Measurements from ENCODE around the gene SDHAF3. TPM values are rescaled to one million over a fixed set of nuclear protein-coding genes. Genes with fewer than 3 reads are reported as not detected.

Gene SDHAF3
- total RNA-seq, 3 donors from 2014 or later: 11.7 to 23.2 (median 17.1) TPM

DNA sequence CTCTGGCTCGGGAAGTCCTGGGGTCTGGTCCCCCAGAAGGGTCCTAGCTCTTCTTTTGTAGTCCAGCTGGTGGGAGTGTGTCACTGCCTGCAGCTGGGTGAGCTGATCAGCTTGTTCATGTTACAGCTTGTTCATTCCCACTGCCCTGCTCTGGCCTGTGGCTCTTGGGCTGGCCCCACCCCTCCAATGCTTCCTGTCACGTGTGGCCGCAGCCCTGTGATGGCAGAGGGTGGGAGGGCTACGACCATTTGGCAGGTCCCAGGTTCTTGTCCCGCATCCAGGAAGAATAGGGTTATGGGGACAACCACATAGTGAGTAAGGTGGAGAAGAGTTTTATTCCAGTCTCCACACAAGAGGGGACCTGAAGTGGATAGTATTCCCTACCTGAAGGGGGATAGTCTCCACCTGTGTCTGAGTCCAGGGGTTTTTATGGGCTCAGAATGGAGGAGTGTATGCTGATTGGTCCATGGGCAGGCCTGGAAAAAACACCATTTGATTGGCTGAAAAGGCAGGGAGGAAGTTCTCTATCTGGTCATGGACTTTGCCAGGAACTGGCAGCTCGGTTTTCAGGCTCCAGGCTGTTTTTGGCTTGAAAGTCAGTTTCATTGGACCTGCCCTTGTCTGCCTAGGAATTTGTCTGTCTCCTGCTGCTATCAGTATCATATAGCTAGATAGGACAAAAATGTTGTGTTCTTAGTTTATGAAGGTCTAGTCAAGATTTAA is 13.1 kb downstream of the SDHAF3 start:
- Histone ChIP-seq H3K36me3 (ENCODE audit: low read depth) (no peaks in the 10 kb centered on the region), H3K4me3 (no peak overlapping the region), H3K4me1 (ENCODE audit: low read depth) (peaks cover 6% of the 10 kb centered on the region), H3K9me3 (no peaks in the 10 kb centered on the region)
- TF ChIP-seq, protein P1, sequence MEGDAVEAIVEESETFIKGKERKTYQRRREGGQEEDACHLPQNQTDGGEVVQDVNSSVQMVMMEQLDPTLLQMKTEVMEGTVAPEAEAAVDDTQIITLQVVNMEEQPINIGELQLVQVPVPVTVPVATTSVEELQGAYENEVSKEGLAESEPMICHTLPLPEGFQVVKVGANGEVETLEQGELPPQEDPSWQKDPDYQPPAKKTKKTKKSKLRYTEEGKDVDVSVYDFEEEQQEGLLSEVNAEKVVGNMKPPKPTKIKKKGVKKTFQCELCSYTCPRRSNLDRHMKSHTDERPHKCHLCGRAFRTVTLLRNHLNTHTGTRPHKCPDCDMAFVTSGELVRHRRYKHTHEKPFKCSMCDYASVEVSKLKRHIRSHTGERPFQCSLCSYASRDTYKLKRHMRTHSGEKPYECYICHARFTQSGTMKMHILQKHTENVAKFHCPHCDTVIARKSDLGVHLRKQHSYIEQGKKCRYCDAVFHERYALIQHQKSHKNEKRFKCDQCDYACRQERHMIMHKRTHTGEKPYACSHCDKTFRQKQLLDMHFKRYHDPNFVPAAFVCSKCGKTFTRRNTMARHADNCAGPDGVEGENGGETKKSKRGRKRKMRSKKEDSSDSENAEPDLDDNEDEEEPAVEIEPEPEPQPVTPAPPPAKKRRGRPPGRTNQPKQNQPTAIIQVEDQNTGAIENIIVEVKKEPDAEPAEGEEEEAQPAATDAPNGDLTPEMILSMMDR (IDR thresholded peaks at IDR 0.05): no peak
- intact Hi-C loops (cut with DNase I, micrococcal nuclease): no loop called here
- DNase-seq (no peak), ATAC-seq (no peak)

- Histone ChIP-seq H3K4me3 (no peak overlapping the region), H3K4me1 (ENCODE audit: low read depth) (peaks cover 6% of the 10 kb centered on the region), H3K36me3 (ENCODE audit: low read depth) (no peaks in the 10 kb centered on the region), H3K9me3 (no peaks in the 10 kb centered on the region)
- DNase-seq (no peak), ATAC-seq (no peak)
- TF ChIP-seq, protein P1 (IDR thresholded peaks at IDR 0.05): no peak
- intact Hi-C loops (cut with DNase I, micrococcal nuclease): no loop called here
Measured at GRCh38 chr7:97133159-97133558, 15.7 kb downstream of the SDHAF3 start.

- H3K36me3 ChIP-seq (ENCODE audit: low read depth): no peaks in the 10 kb centered on the region
- no peak for ATAC-seq
- intact Hi-C loops (cut with DNase I, micrococcal nuclease): no loop called here
- peaks cover 4% of the 10 kb centered on the region for H3K4me1 ChIP-seq (ENCODE audit: low read depth)
- DNase-seq: no peak
- H3K4me3 ChIP-seq: no peak overlapping the region
- TF ChIP-seq, protein P1 (IDR thresholded peaks at IDR 0.05): no peak
- peaks cover 33% of the 10 kb centered on the region for H3K9me3 ChIP-seq
Measured at GRCh38 chr7:97138830-97139229, 21.3 kb downstream of the SDHAF3 start.

- intact Hi-C loops (cut with DNase I, micrococcal nuclease): no loop called here
- ATAC-seq: no peak
- TF ChIP-seq, protein P1 (IDR thresholded peaks at IDR 0.05): no peak
Measured at GRCh38 chr7:97145068-97145467, 27.6 kb downstream of the SDHAF3 start.

GRCh38 chr7:97149843-97150242 is 32.3 kb downstream of the SDHAF3 start:
- DNase-seq: no peak
- intact Hi-C loops (cut with DNase I, micrococcal nuclease): no loop called here
- Histone ChIP-seq H3K9me3 (no peaks in the 10 kb centered on the region), H3K4me1 (ENCODE audit: low read depth) (no peaks in the 10 kb centered on the region), H3K36me3 (ENCODE audit: low read depth) (no peaks in the 10 kb centered on the region), H3K4me3 (no peak overlapping the region)
- TF ChIP-seq, protein P1 (IDR thresholded peaks at IDR 0.05): no peak
- ATAC-seq: no peak

More at GRCh38 chr7:97145068-97145467, 27.6 kb downstream of the SDHAF3 start:
- no peaks in the 10 kb centered on the region for H3K36me3 ChIP-seq (ENCODE audit: low read depth)
- H3K9me3 ChIP-seq: peaks cover 17% of the 10 kb centered on the region
- no peak overlapping the region for H3K4me3 ChIP-seq
- no peaks in the 10 kb centered on the region for H3K4me1 ChIP-seq (ENCODE audit: low read depth)
- no peak for DNase-seq
